Esophagus (tissue), 2 donors: Measurements from ENCODE around the gene RIN3. TPM values are rescaled to one million over a fixed set of nuclear protein-coding genes. Genes with fewer than 3 reads are reported as not detected.

Experiments used
- H3K27ac ChIP-seq, 2 donors: one replicate each; pipeline ENCODE4 v1.5.1; 2013; ENCODE audit warnings: low read depth in 2 of 2, mild to moderate bottlenecking in 2 of 2, inconsistent platforms in 1 of 2, low read length in 1 of 2, moderate library complexity in 1 of 2
- H3K27me3 ChIP-seq, 2 donors: one replicate each; pipeline ENCODE4 v1.6.1; 2013; ENCODE audit warnings: low read length in 2 of 2, control low read depth in 1 of 2, mild to moderate bottlenecking in 1 of 2; ENCODE audit not compliant: insufficient read depth in 2 of 2, control insufficient read depth in 1 of 2
- H3K36me3 ChIP-seq, 2 donors: one replicate each; pipeline ENCODE4 v1.6.1; 2013; ENCODE audit warnings: low read length in 1 of 2; ENCODE audit not compliant: control insufficient read depth in 2 of 2, insufficient read depth in 2 of 2
- H3K4me1 ChIP-seq, 2 donors: one replicate each; pipeline ENCODE4 v1.6.1; 2013; ENCODE audit warnings: low read length in 1 of 2; ENCODE audit not compliant: control insufficient read depth in 2 of 2, insufficient read depth in 2 of 2
- H3K4me3 ChIP-seq, 2 donors: one replicate each; pipeline ENCODE4 v1.5.1; 2013; ENCODE audit warnings: low read length in 2 of 2, mild to moderate bottlenecking in 2 of 2, low read depth in 1 of 2, moderate library complexity in 1 of 2
- H3K9me3 ChIP-seq, 2 donors: one replicate each; pipeline ENCODE4 v1.6.1; 2013; ENCODE audit warnings: mild to moderate bottlenecking in 2 of 2, low read depth in 1 of 2, low read length in 1 of 2, moderate library complexity in 1 of 2; ENCODE audit not compliant: control insufficient read depth in 2 of 2, insufficient read depth in 1 of 2
- WGBS, 2 donors: extraction: QIAGEN DNeasy Blood & Tissue Kit; methylation state at CpG; one replicate each; pipeline ENCODE4 v1.1.7; 2013; 5-methylcytosine and 5-hydroxymethylcytosine counted together
- polyA plus RNA-seq, 2 donors: library from polyadenylated mRNA; stranded (reverse); fragments of 200-250 nt; gene quantifications; one replicate each; pipeline ENCODE4 v1.2.3, GENCODE V29; 2013
- donor health status: healthy with polysubstance abuse.
- donor health status: Bipolar disorder and iron deficiency.

RIN3 gene
- polyA plus RNA-seq, 2 donors = 4.8 to 7.3 TPM

- WGBS, 2 donors = 72 to 80% methylated on average over 4 of the region's 4 CpGs
- H3K9me3 ChIP-seq = no peaks in the 10 kb centered on the region
- peaks cover 0 to 6% of the 10 kb centered on the region in 2 donors for H3K4me1 ChIP-seq
- no peak overlapping the region for H3K27ac ChIP-seq
- no peaks in the 10 kb centered on the region for H3K27me3 ChIP-seq
- H3K4me3 ChIP-seq = no peak overlapping the region
- H3K36me3 ChIP-seq = no peaks in the 10 kb centered on the region
These were observed 96.4 kb downstream of the RIN3 start for GRCh38 chr14:92609955-92610354.

GRCh38 chr14:92610849-92611271 is 97.3 kb downstream of the RIN3 start:
- no peak overlapping the region for H3K4me3 ChIP-seq
- H3K36me3 ChIP-seq = no peaks in the 10 kb centered on the region
- no peaks in the 10 kb centered on the region for H3K27me3 ChIP-seq
- WGBS, 2 donors = 76 to 81% methylated on average over 7 of the region's 7 CpGs
- H3K27ac ChIP-seq = no peak overlapping the region
- H3K9me3 ChIP-seq = no peaks in the 10 kb centered on the region
- H3K4me1 ChIP-seq = peaks cover 0 to 6% of the 10 kb centered on the region in 2 donors

- no peaks in the 10 kb centered on the region for H3K36me3 ChIP-seq
- 70 to 72% methylated on average over 11 of the region's 11 CpGs for WGBS, 2 donors
- no peaks in the 10 kb centered on the region for H3K9me3 ChIP-seq
- peaks cover 0 to 6% of the 10 kb centered on the region in 2 donors for H3K4me1 ChIP-seq
- no peaks in the 10 kb centered on the region for H3K27me3 ChIP-seq
- H3K4me3 ChIP-seq = no peak overlapping the region
- H3K27ac ChIP-seq = no peak overlapping the region
These were observed 99.6 kb downstream of the RIN3 start for GRCh38 chr14:92613008-92613658.

- H3K4me1 ChIP-seq = peaks cover 0 to 6% of the 10 kb centered on the region in 2 donors
- H3K27ac ChIP-seq = no peak overlapping the region
- H3K4me3 ChIP-seq = no peak overlapping the region
- H3K36me3 ChIP-seq = no peaks in the 10 kb centered on the region
- 82 to 85% methylated on average over 10 of the region's 10 CpGs for WGBS, 2 donors
- H3K27me3 ChIP-seq = no peaks in the 10 kb centered on the region
- H3K9me3 ChIP-seq = no peaks in the 10 kb centered on the region
These were observed 100.2 kb downstream of the RIN3 start for GRCh38 chr14:92613681-92614260.

GRCh38 chr14:92615451-92615850 is 101.9 kb downstream of the RIN3 start:
- Histone ChIP-seq H3K9me3 (no peaks in the 10 kb centered on the region), H3K36me3 (no peaks in the 10 kb centered on the region), H3K4me1 (no peaks in the 10 kb centered on the region), H3K27ac (no peak overlapping the region), H3K27me3 (no peaks in the 10 kb centered on the region), H3K4me3 (no peak overlapping the region)
- 63 to 65% methylated on average over 4 of the region's 4 CpGs for WGBS, 2 donors

GRCh38 chr14:92616178-92616577 is 102.6 kb downstream of the RIN3 start:
- Histone ChIP-seq H3K27ac (no peak overlapping the region), H3K27me3 (no peaks in the 10 kb centered on the region), H3K9me3 (no peaks in the 10 kb centered on the region), H3K4me1 (no peaks in the 10 kb centered on the region), H3K36me3 (no peaks in the 10 kb centered on the region), H3K4me3 (no peak overlapping the region)
- 91 to 95% methylated on average over 5 of the region's 5 CpGs for WGBS, 2 donors

GRCh38 chr14:92617581-92617980 is 104.0 kb downstream of the RIN3 start:
- H3K4me3 ChIP-seq = no peak overlapping the region
- no peaks in the 10 kb centered on the region for H3K36me3 ChIP-seq
- H3K9me3 ChIP-seq = peaks cover 0 to 2% of the 10 kb centered on the region in 2 donors
- no peaks in the 10 kb centered on the region for H3K27me3 ChIP-seq
- H3K4me1 ChIP-seq = no peaks in the 10 kb centered on the region
- H3K27ac ChIP-seq = no peak overlapping the region

- WGBS, 2 donors = 70 to 72% methylated on average over 11 of the region's 11 CpGs
- Histone ChIP-seq H3K36me3 (no peaks in the 10 kb centered on the region), H3K4me1 (no peaks in the 10 kb centered on the region), H3K27me3 (no peaks in the 10 kb centered on the region), H3K27ac (no peak overlapping the region), H3K9me3 (peaks cover 0 to 2% of the 10 kb centered on the region in 2 donors), H3K4me3 (no peak overlapping the region)
These were observed 106.3 kb downstream of the RIN3 start for GRCh38 chr14:92619671-92620456.

- Histone ChIP-seq H3K4me3 (no peak overlapping the region), H3K27ac (no peak overlapping the region), H3K4me1 (no peaks in the 10 kb centered on the region), H3K27me3 (no peaks in the 10 kb centered on the region), H3K36me3 (peaks cover 0 to 2% of the 10 kb centered on the region in 2 donors), H3K9me3 (peaks cover 0 to 4% of the 10 kb centered on the region in 2 donors)
- 97% methylated on average over 4 of the region's 4 CpGs for WGBS, 2 donors
These were observed 108.7 kb downstream of the RIN3 start for GRCh38 chr14:92622311-92622710.
